Naive thymus-derived CD8-positive, alpha-beta T cell (primary cell): ENCODE data around the gene APOBEC2. TPM values are rescaled to one million over a fixed set of nuclear protein-coding genes. Genes with fewer than 3 reads are reported as not detected.
A peak's percentile ranks its signal among the peaks of the same experiment; 100 is the strongest.

Source experiments
- ATAC-seq, 2 donors: fragments of 150-1000 bp; cut with Tn5 transposase in 1 of 2; sonication (Bioruptor Pico), chemical (Tn5 transposase) in 1 of 2; 1 replicate in 1 of 2; 2 replicates in 1 of 2; pipeline ENCODE4 v1.10.0; 2021; ENCODE audit warnings: mild to moderate bottlenecking in 2 of 2, moderate library complexity in 2 of 2
- POLR2A ChIA-PET: fragments of 350-600 bp; sonication (Branson Sonifier 250); formaldehyde crosslinking; loops from one replicate; lab custom pipeline; 2021; ENCODE audit warnings: antibody characterized with exemption; lab: Charles Lee
- DNase-seq, 10 donors: peaks; one replicate each; pipeline versions ENCODE4 v3.0.0 to v3.0.0-alpha.2; 2020 to 2022
- H3K27ac Mint-ChIP-seq, 10 donors: one replicate each; pipeline ENCODE4 v1.8.0; 2020 to 2022; ENCODE audit warnings: mild to moderate bottlenecking in 10 of 10, mixed read lengths in 10 of 10, moderate library complexity in 4 of 10, inconsistent platforms in 1 of 10
- H3K27me3 Mint-ChIP-seq, 5 donors: one replicate each; pipeline ENCODE4 v1.8.0; 2021 to 2022; ENCODE audit warnings: mixed read lengths in 5 of 5
- H3K36me3 Mint-ChIP-seq, 3 donors: one replicate each; pipeline ENCODE4 v1.8.0; 2020 to 2022; ENCODE audit warnings: mixed read lengths in 3 of 3, mild to moderate bottlenecking in 2 of 3, inconsistent platforms in 1 of 3
- H3K4me1 Mint-ChIP-seq, 4 donors: one replicate each; pipeline ENCODE4 v1.8.0; 2021 to 2022; ENCODE audit warnings: mixed read lengths in 4 of 4
- H3K4me3 Mint-ChIP-seq, 10 donors: one replicate each; pipeline ENCODE4 v1.8.0; 2020 to 2022; ENCODE audit warnings: mild to moderate bottlenecking in 10 of 10, mixed read lengths in 10 of 10, moderate library complexity in 6 of 10, inconsistent platforms in 1 of 10
- H3K9me3 Mint-ChIP-seq, 9 donors: one replicate each; pipeline ENCODE4 v1.8.0; 2020 to 2022; ENCODE audit warnings: mixed read lengths in 9 of 9, mild to moderate bottlenecking in 3 of 9, inconsistent platforms in 1 of 9, moderate library complexity in 1 of 9
- polyA plus RNA-seq, 3 donors: library from polyadenylated mRNA; unstranded; fragments of 300-500 nt; fragmentation: Illumina TruSeq; gene quantifications; one replicate each; pipeline ENCODE4 v1.2.3, GENCODE V29; 2021
- total RNA-seq, 8 experiments: library from RNA in 2 of 8; stranded (reverse) in 2 of 8; gene quantifications; one replicate each; pipeline ENCODE4 v1.2.3 and lab custom pipeline; 2021 to 2026

Gene APOBEC2
- total and polyA plus RNA-seq, 5 experiments from 2014 or later = 0.39 to 0.45 TPM; not detected in 3

DNA sequence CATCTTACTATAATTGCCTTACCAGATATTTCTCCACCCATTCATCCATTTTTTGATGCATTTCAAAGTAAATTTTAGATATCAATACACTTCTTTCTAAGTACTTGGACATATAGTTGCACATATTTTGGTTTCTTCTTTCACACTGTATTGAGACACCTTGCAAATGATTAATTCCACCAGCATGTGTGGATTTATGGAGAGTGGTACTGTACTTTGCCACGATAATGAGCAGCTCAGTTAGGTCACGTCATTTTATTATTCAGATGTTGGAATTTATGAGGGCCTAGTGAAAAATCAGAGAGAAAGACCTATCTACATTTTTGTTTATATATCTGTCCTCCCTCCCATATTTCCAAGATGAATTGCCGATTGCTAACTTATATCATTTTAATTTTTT, 25.1 kb downstream of the APOBEC2 start:
- ATAC-seq (no peak), DNase-seq (no peak)
- peaks cover 33 to 88% (median 75%) of the 10 kb centered on the region in 4 donors for H3K4me1 Mint-ChIP-seq
- POLR2A ChIA-PET = no interaction called here
- H3K27ac Mint-ChIP-seq = peak overlapping the region in 5 of 10 donors; percentile 20 to 92 (median 31)
- H3K4me3 Mint-ChIP-seq = no peak overlapping the region
- no peaks in the 10 kb centered on the region for H3K9me3 Mint-ChIP-seq
- H3K36me3 Mint-ChIP-seq = peaks cover 8 to 36% (median 9%) of the 10 kb centered on the region in 3 donors
- H3K27me3 Mint-ChIP-seq = no peaks in the 10 kb centered on the region

GRCh38 chr6:41079080-41079479, 26.1 kb downstream of the APOBEC2 start:
- Mint-ChIP-seq H3K4me1 (peaks cover 30 to 89% (median 80%) of the 10 kb centered on the region in 4 donors), H3K9me3 (no peaks in the 10 kb centered on the region), H3K27me3 (no peaks in the 10 kb centered on the region), H3K27ac (peak overlapping the region in 9 of 10 donors; percentile 75 to 95 (median 89)), H3K36me3 (peaks cover 4 to 45% (median 15%) of the 10 kb centered on the region in 3 donors), H3K4me3 (peak overlapping the region in 3 of 10 donors; percentile 12 to 31 (median 26))
- DNase-seq (no peak), ATAC-seq (no peak)
- POLR2A ChIA-PET = interaction anchor here (0.6 kb wide), 1 partner anchor 1850 kb away, joined by 5 read pairs; the partner anchor contains the start of gene CNPY3

- peaks cover 4 to 57% (median 21%) of the 10 kb centered on the region in 3 donors for H3K36me3 Mint-ChIP-seq
- POLR2A ChIA-PET = interaction anchor here (1.0 kb wide), 1 partner anchor 8 kb away, joined by 5 read pairs; the partner anchor contains the start of genes NFYA and OARD1
These were observed 27.6 kb downstream of the APOBEC2 start for GRCh38 chr6:41080621-41081020.

GRCh38 chr6:41083072-41083471, 30.1 kb downstream of the APOBEC2 start:
- Mint-ChIP-seq H3K27ac (peak overlapping the region in 1 of 10 donors; percentile 59), H3K4me1 (peaks cover 18 to 63% (median 59%) of the 10 kb centered on the region in 4 donors), H3K36me3 (peaks cover 4 to 78% (median 23%) of the 10 kb centered on the region in 3 donors), H3K27me3 (no peaks in the 10 kb centered on the region), H3K9me3 (no peaks in the 10 kb centered on the region), H3K4me3 (no peak overlapping the region)
- no peak for DNase-seq
- POLR2A ChIA-PET = no interaction called here
- no peak for ATAC-seq

More at GRCh38 chr6:41080621-41081020, 27.6 kb downstream of the APOBEC2 start:
- peak; percentile 92 to 97 for ATAC-seq
- Mint-ChIP-seq H3K9me3 (no peaks in the 10 kb centered on the region), H3K27ac (peak overlapping the region; percentile 88 to 95 (median 92)), H3K4me1 (peaks cover 19 to 76% (median 69%) of the 10 kb centered on the region in 4 donors), H3K27me3 (no peaks in the 10 kb centered on the region), H3K4me3 (peak overlapping the region; percentile 74 to 89 (median 82))
- peak in 5 of 10 donors; percentile 7 to 46 (median 34) for DNase-seq

- peaks cover 16 to 48% (median 42%) of the 10 kb centered on the region in 4 donors for H3K4me1 Mint-ChIP-seq
- no peak for ATAC-seq
These were observed 32.2 kb downstream of the APOBEC2 start for GRCh38 chr6:41085182-41085581.

GRCh38 chr6:41088451-41088850, 35.4 kb downstream of the APOBEC2 start:
- Mint-ChIP-seq H3K27ac (peak overlapping the region in 1 of 10 donors; percentile 40), H3K27me3 (no peaks in the 10 kb centered on the region), H3K4me1 (peaks cover 4 to 16% (median 12%) of the 10 kb centered on the region in 4 donors), H3K4me3 (no peak overlapping the region), H3K36me3 (peaks cover 0 to 91% (median 29%) of the 10 kb centered on the region in 3 donors), H3K9me3 (no peaks in the 10 kb centered on the region)
- POLR2A ChIA-PET = no interaction called here
- no peak for DNase-seq
- ATAC-seq = no peak

More at GRCh38 chr6:41085182-41085581, 32.2 kb downstream of the APOBEC2 start:
- Mint-ChIP-seq H3K27ac (no peak overlapping the region), H3K4me3 (no peak overlapping the region), H3K36me3 (peaks cover 0 to 86% (median 20%) of the 10 kb centered on the region in 3 donors), H3K27me3 (no peaks in the 10 kb centered on the region), H3K9me3 (no peaks in the 10 kb centered on the region)
- no peak for DNase-seq
- POLR2A ChIA-PET = no interaction called here

DNA sequence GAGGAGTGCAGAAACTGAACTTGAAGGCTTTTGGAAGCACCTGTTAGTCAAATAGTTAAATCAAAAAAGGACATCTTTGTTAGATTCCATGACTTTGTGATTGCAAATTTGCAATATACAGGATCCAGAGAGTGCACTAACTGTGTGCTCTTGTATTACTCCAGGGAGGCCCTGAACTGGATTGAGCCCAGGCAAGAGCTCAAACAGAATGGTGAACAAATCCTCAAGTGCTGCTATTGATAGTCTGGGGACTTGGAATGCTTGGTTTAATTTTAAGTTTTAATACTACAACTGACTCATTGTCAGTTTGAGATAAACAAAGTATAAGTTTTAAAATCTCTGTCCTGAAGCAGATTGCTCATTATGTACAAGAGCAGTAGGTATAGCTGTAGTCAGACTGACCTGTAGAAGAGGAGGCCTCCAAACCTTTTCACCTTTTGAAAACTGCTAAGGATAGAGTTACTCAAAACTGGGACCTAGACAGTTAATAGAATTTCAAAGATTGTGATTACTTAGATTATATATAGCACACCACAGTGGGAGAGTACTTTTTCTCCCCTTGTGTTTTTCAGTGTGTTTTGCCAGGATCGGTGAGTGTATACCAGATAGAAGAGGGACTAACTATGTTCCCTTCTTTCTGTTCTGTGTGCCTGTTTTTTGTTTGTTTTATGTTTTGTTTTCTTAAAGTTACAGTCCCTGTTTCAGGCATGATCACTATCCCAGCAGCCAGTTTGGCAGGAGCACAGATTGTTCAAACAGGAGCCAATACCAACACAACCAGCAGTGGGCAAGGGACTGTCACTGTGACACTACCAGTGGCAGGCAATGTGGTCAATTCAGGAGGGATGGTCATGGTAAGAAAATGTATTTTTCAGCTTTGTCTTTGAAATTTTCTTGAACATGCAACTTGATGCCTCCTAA, 38.1 kb downstream of the APOBEC2 start:
- Mint-ChIP-seq H3K4me1 (peaks cover under 1 to 13% (median 7%) of the 10 kb centered on the region in 4 donors), H3K36me3 (peaks cover 8 to 91% (median 36%) of the 10 kb centered on the region in 3 donors), H3K27me3 (no peaks in the 10 kb centered on the region), H3K9me3 (no peaks in the 10 kb centered on the region), H3K27ac (peak overlapping the region in 4 of 10 donors; percentile 2 to 52 (median 26)), H3K4me3 (no peak overlapping the region)
- no peak for ATAC-seq
- no peak for DNase-seq
- POLR2A ChIA-PET = no interaction called here

DNA sequence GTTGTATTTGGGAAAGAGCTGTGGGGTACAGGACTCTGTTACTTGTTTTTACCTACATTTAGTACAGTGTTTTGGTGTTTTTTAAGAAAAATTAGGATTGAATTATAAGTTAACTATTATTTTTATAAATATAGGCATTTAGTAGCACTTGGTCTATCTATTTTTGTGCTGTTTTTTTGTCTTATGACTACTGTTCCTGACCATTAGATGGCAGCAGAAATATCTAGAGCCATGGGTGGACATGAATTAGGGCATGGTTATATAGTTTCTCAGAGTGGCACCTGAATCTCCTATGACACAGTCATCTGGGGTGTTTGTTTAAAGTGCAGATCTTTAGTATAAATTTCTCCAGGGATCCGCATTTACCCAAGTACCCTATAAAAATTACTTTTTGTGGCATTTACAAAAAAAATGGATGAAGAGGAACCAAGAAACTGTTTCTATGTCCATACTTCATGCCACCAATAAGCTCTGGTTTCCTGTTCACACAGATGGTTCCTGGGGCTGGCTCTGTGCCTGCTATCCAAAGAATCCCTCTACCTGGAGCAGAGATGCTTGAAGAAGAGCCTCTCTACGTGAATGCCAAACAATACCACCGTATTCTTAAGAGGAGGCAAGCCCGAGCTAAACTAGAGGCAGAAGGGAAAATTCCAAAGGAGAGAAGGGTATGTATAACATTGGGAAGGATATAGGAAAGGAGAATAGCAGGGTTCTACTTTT, 39.6 kb downstream of the APOBEC2 start:
- ATAC-seq (no peak), DNase-seq (no peak)
- no peaks in the 10 kb centered on the region for H3K9me3 Mint-ChIP-seq
- H3K27ac Mint-ChIP-seq = peak overlapping the region in 3 of 10 donors; percentile 29 to 51 (median 43)
- H3K27me3 Mint-ChIP-seq = no peaks in the 10 kb centered on the region
- POLR2A ChIA-PET = no interaction called here
- H3K4me1 Mint-ChIP-seq = peaks cover 0 to 18% (median 9%) of the 10 kb centered on the region in 4 donors
- H3K4me3 Mint-ChIP-seq = no peak overlapping the region
- peaks cover 8 to 93% (median 43%) of the 10 kb centered on the region in 3 donors for H3K36me3 Mint-ChIP-seq

- no peaks in the 10 kb centered on the region for H3K9me3 Mint-ChIP-seq
- peaks cover 5 to 26% (median 16%) of the 10 kb centered on the region in 4 donors for H3K4me1 Mint-ChIP-seq
- DNase-seq = no peak
- H3K36me3 Mint-ChIP-seq = peaks cover 8 to 96% (median 49%) of the 10 kb centered on the region in 3 donors
- ATAC-seq = no peak
- no peaks in the 10 kb centered on the region for H3K27me3 Mint-ChIP-seq
- POLR2A ChIA-PET = no interaction called here
- H3K4me3 Mint-ChIP-seq = no peak overlapping the region
- H3K27ac Mint-ChIP-seq = no peak overlapping the region
These were observed 40.7 kb downstream of the APOBEC2 start for GRCh38 chr6:41093729-41094128.

DNA sequence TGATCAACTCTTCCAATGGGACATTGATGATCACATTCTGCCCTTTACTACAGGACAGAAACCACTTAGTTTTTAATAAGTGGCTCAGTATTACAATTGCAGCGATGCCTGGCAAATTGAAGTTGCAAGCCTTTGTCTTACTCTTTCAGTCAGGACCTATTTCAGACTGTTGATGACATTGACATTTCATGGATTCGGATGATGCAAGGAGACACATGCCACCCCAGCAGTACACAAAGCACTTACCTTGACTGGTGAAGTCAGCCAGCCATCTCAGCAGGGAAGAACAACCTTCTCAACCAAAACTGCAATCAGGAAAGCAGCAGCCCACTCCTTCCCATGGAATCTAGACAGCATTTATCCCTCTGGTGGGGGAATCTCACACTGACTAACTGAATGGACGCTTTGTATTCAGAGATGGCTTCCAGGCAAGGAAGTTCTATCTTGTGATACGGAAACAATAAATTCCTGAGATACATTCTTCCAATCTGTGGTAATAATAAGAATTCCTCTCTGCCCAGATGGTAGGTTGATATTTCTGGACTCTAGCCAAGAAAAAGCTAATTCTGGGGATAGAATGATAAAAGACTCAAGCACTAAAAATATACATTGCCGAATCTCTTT, 44.6 kb downstream of the APOBEC2 start:
- peak overlapping the region in 4 of 10 donors; percentile 36 to 59 (median 48) for H3K27ac Mint-ChIP-seq
- no peaks in the 10 kb centered on the region for H3K27me3 Mint-ChIP-seq
- no peaks in the 10 kb centered on the region for H3K9me3 Mint-ChIP-seq
- DNase-seq = no peak
- peaks cover 15 to 33% (median 21%) of the 10 kb centered on the region in 4 donors for H3K4me1 Mint-ChIP-seq
- peaks cover 13 to 91% (median 49%) of the 10 kb centered on the region in 3 donors for H3K36me3 Mint-ChIP-seq
- no peak overlapping the region for H3K4me3 Mint-ChIP-seq
- POLR2A ChIA-PET = no interaction called here
- no peak for ATAC-seq

- peaks cover 13 to 84% (median 45%) of the 10 kb centered on the region in 3 donors for H3K36me3 Mint-ChIP-seq
- POLR2A ChIA-PET = interaction anchor here (1.8 kb wide), 1 partner anchor 26 kb away, joined by 4 read pairs; the partner anchor contains the start of gene NFYA
These were observed 45.4 kb downstream of the APOBEC2 start for GRCh38 chr6:41098366-41098765.

More at GRCh38 chr6:41098366-41098765, 45.4 kb downstream of the APOBEC2 start:
- H3K27me3 Mint-ChIP-seq = no peaks in the 10 kb centered on the region
- ATAC-seq (no peak), DNase-seq (no peak)
- peak overlapping the region in 6 of 10 donors; percentile 2 to 65 (median 40) for H3K27ac Mint-ChIP-seq
- no peak overlapping the region for H3K4me3 Mint-ChIP-seq
- peaks cover 15 to 33% (median 21%) of the 10 kb centered on the region in 4 donors for H3K4me1 Mint-ChIP-seq
- no peaks in the 10 kb centered on the region for H3K9me3 Mint-ChIP-seq
